Esophagus squamous epithelium (tissue), 5 donors: ENCODE results near the gene FLNB. TPM values are rescaled to one million over a fixed set of nuclear protein-coding genes. Genes with fewer than 3 reads are reported as not detected.

Experiments
- DNase-seq: peaks from one replicate; lab custom pipeline; 2025; lab: John Stamatoyannopoulos, UW
- H3K27ac ChIP-seq, 4 donors: fragments of 200-600 bp; sonication (generic); one replicate each; pipeline ENCODE4 v1.5.1; 2016 to 2019; ENCODE audit warnings: mild to moderate bottlenecking in 1 of 4
- H3K27me3 ChIP-seq, 4 donors: fragments of 200-600 bp; sonication (generic); 1 replicate in 3 of 4; 2 replicates in 1 of 4; pipeline versions ENCODE4 v1.5.1 to v1.6.0; 2017 to 2021; ENCODE audit warnings: antibody characterized with exemption in 1 of 4
- H3K36me3 ChIP-seq, 3 donors: fragments of 200-600 bp; sonication (generic); one replicate each; pipeline ENCODE4 v1.5.1; 2016 to 2019
- H3K4me1 ChIP-seq, 3 donors: fragments of 200-600 bp; sonication (generic); one replicate each; pipeline ENCODE4 v1.5.1; 2017 to 2019
- H3K4me3 ChIP-seq, 4 donors: fragments of 200-600 bp; sonication (generic); 1 replicate in 3 of 4; 2 replicates in 1 of 4; pipeline ENCODE4 v1.5.1; 2016 to 2019; ENCODE audit warnings: mild to moderate bottlenecking in 2 of 4, moderate library complexity in 1 of 4
- H3K9me3 ChIP-seq, 3 donors: fragments of 200-600 bp; sonication (generic); one replicate each; pipeline ENCODE4 v1.5.1; 2016 to 2019
- POLR2A ChIP-seq, 4 donors: fragments of 450-650 bp; IDR thresholded peaks; one replicate each; pipeline ENCODE4 v1.6.1; 2017; ENCODE audit warnings: antibody characterized with exemption in 4 of 4, mild to moderate bottlenecking in 4 of 4, moderate library complexity in 3 of 4
- WGBS, 2 donors: methylation state at CpG; one replicate each; pipeline ENCODE4 v1.1.5; 2018; 5-methylcytosine and 5-hydroxymethylcytosine counted together
- intact Hi-C: fragments of 100-400 bp; cut with DNase I; formaldehyde crosslinking; loops from one replicate; pipeline ENCODE4 v1.15.0; 2022
- total RNA-seq, 4 donors: library from RNA; depleted of rRNA; stranded (reverse); fragments of >200 nt; gene quantifications; one replicate each; pipeline ENCODE4 v1.1.0, GENCODE V29; 2016
- TF ChIP-seq, protein P1 (sequence below), 6 experiments: fragments of 450-650 bp in 4 of 6; fragments of 200-600 bp in 2 of 6; sonication (generic) in 2 of 6; IDR thresholded peaks; one replicate each; pipeline ENCODE4 v1.5.1; 2016 to 2019; ENCODE audit warnings: antibody characterized with exemption in 6 of 6, mild to moderate bottlenecking in 4 of 6, moderate library complexity in 4 of 6
- donor health status: DM: yes; HTN: yes; CAD: no.

FLNB gene
- total RNA-seq, 4 donors from 2014 or later, result 65.4 to 77.0 (median 71.5) TPM

DNA sequence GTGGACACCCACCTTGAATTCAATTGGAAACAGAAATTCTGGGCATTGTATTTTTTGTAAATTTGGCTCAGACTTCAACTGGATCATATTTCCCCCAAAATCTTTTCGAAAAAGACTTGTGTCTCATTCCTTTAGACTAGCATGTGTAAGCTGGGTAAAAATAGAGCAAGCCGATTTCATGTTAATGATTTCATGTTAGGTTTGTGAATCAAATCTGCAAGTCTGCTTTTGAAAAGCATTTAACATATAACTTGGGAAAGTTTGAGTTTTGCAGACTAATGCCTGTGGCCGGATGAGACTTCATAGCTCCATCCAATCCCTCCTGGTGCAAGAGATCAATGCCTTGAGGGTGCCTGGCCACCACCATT is 64.5 kb downstream of the FLNB start:
- Histone ChIP-seq H3K27me3 (no peaks in the 10 kb centered on the region), H3K4me1 (peaks cover 0 to 44% (median 21%) of the 10 kb centered on the region in 3 donors), H3K36me3 (peaks cover 0 to 12% (median 0%) of the 10 kb centered on the region in 3 donors), H3K27ac (peak overlapping the region in 3 of 4 donors; percentile 61 to 83 (median 63)), H3K4me3 (no peak overlapping the region), H3K9me3 (no peaks in the 10 kb centered on the region)
- TF ChIP-seq, protein P1, sequence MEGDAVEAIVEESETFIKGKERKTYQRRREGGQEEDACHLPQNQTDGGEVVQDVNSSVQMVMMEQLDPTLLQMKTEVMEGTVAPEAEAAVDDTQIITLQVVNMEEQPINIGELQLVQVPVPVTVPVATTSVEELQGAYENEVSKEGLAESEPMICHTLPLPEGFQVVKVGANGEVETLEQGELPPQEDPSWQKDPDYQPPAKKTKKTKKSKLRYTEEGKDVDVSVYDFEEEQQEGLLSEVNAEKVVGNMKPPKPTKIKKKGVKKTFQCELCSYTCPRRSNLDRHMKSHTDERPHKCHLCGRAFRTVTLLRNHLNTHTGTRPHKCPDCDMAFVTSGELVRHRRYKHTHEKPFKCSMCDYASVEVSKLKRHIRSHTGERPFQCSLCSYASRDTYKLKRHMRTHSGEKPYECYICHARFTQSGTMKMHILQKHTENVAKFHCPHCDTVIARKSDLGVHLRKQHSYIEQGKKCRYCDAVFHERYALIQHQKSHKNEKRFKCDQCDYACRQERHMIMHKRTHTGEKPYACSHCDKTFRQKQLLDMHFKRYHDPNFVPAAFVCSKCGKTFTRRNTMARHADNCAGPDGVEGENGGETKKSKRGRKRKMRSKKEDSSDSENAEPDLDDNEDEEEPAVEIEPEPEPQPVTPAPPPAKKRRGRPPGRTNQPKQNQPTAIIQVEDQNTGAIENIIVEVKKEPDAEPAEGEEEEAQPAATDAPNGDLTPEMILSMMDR (IDR thresholded peaks at IDR 0.05), result no peak
- TF ChIP-seq POLR2A (IDR thresholded peaks at IDR 0.05), result no peak
- 73 to 88% methylated on average over 3 of the region's 3 CpGs for WGBS, 2 donors
- DNase-seq, result no peak
- intact Hi-C loops, result no loop called here

DNA sequence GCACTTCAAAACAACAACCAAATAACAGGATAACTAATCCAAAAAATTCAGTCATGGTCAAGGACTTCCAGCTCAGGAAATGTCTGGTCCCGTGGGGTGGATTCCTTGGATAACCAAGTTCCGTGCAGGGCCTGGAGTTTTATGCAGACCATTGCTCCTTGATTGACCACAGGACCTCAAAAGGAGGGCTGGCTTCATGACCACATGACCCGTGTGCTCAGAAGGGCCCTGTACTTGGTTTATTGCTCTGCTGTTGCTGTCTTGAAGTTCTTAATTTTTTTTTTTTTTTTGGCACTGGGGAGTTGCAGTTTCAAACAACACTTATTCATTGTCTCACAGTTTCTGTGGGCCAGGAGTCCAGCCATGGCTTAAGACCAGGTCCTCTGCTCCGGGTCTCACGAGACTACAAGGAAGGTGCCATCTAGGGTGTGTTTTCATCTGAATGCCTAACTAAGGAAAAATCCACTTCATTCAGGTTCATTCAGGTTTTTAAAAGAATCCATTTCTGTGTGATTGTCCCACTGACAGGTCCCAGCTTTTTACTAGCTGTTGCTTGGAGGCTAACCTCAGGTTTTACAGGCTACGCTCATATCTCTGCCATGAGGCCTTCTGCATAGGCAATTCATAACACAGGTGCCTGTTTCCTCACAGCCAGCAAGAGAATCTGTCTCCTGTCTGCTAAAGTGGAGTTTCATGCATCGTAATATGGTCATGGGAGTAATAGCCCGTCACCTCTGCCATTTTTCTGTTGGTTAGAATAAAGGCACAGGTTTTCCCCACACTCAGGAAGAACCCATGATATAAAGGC is 65.3 kb downstream of the FLNB start:
- H3K27ac ChIP-seq, result peak overlapping the region; percentile 19 to 83 (median 58)
- intact Hi-C loops, result no loop called here

DNA sequence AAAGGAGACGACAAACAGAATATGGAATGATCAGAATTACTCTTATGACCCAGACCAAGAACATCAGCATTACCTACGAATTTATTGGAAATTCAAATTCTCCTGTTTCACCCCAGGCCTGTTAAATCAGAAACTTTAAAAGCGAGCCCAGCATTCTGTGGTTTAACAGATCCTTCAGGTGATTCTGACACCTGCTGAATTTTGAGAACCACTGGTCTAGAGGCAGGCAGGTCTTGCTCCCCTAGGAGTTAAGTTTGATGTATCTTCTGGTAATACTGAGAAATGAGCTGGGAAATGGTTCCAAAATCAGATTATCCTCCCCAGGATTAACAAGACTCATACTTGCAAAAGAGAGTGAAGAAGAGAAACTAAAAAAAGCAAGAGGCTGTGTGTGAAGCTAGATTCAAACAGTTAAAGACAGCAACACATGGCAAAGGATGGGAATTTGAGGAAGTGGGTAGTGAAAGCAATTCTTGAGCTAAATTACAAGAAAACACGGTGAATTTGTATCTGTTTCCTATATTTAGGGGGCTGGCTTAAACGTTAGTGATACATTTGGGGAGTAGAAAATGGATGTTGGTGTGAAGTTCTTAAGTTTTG is 66.0 kb downstream of the FLNB start:
- peaks cover 0 to 32% (median 13%) of the 10 kb centered on the region in 3 donors for H3K4me1 ChIP-seq
- peaks cover 0 to 27% (median 0%) of the 10 kb centered on the region in 3 donors for H3K36me3 ChIP-seq
- TF ChIP-seq, protein P1 (IDR thresholded peaks at IDR 0.05), result no peak
- no peak for TF ChIP-seq POLR2A (IDR thresholded peaks at IDR 0.05)
- H3K27me3 ChIP-seq, result no peaks in the 10 kb centered on the region
- H3K27ac ChIP-seq, result peak overlapping the region; percentile 19 to 83 (median 42)
- WGBS, 2 donors, result 65 to 68% methylated on average over 5 of the region's 5 CpGs
- no peak for DNase-seq
- H3K9me3 ChIP-seq, result no peaks in the 10 kb centered on the region
- intact Hi-C loops, result no loop called here
- H3K4me3 ChIP-seq, result no peak overlapping the region

More for the DNA sequence above, 65.3 kb downstream of the FLNB start:
- no peak for DNase-seq
- H3K4me1 ChIP-seq, result peaks cover 0 to 37% (median 15%) of the 10 kb centered on the region in 3 donors
- peaks cover 0 to 20% (median 0%) of the 10 kb centered on the region in 3 donors for H3K36me3 ChIP-seq
- H3K27me3 ChIP-seq, result no peaks in the 10 kb centered on the region
- WGBS, 2 donors, result 79% methylated on average over 7 to 8 of the region's 8 CpGs
- TF ChIP-seq POLR2A (IDR thresholded peaks at IDR 0.05), result no peak
- TF ChIP-seq, protein P1 (IDR thresholded peaks at IDR 0.05), result no peak
- no peaks in the 10 kb centered on the region for H3K9me3 ChIP-seq
- H3K4me3 ChIP-seq, result no peak overlapping the region

DNA sequence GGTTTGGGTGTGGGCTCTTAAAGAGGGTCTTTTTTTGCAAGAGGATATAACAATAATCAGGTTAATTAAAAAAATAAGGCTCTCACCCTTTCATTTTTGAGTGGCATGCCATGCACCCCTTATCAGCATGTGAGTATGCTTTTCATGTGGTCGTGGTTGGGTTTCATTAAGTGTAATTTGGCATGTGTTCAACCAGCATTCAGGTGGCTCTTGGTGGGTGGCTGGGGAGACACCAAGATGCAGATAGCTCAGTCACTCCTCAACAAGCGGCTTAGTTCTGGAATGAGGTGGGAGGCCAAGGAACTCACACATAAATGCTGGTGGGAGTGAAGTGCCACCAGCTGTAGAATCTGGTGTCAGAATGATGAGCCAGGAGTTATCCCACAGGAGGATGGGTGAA is 66.8 kb downstream of the FLNB start:
- Histone ChIP-seq H3K27ac (peak overlapping the region in 3 of 4 donors; percentile 14 to 61 (median 41)), H3K36me3 (peaks cover 0 to 35% (median 0%) of the 10 kb centered on the region in 3 donors), H3K4me3 (no peak overlapping the region), H3K9me3 (no peaks in the 10 kb centered on the region), H3K4me1 (peaks cover 0 to 31% (median 13%) of the 10 kb centered on the region in 3 donors), H3K27me3 (no peaks in the 10 kb centered on the region)
- no peak for DNase-seq
- TF ChIP-seq, protein P1 (IDR thresholded peaks at IDR 0.05), result no peak
- no peak for TF ChIP-seq POLR2A (IDR thresholded peaks at IDR 0.05)
- 56 to 69% methylated on average over 2 of the region's 2 CpGs for WGBS, 2 donors
- intact Hi-C loops, result no loop called here
